Gastrocnemius medialis (tissue), 4 donors: ENCODE data around the gene TSPAN11. TPM values are rescaled to one million over a fixed set of nuclear protein-coding genes. Genes with fewer than 3 reads are reported as not detected.

Experiments
- ATAC-seq, 2 donors: fragments of 150-250 bp; one replicate each; pipeline ENCODE4 v1.9.1; 2016
- DNase-seq, 2 donors: peaks; one replicate each; pipeline ENCODE4 v3.0.0-alpha.2; 2019
- H3K27ac ChIP-seq, 4 donors: fragments of 200-600 bp; sonication (generic); 1 replicate in 1 of 4; 2 replicates in 3 of 4; pipeline ENCODE4 v1.5.1; 2016 to 2018; ENCODE audit warnings: mild to moderate bottlenecking in 2 of 4, moderate library complexity in 1 of 4
- H3K27me3 ChIP-seq, 3 donors: fragments of 200-600 bp; sonication (generic) in 2 of 3; 1 replicate in 1 of 3; 2 replicates in 2 of 3; pipeline versions ENCODE4 v1.5.1 to v1.6.0; 2016 to 2019; ENCODE audit warnings: mild to moderate bottlenecking in 1 of 3, moderate library complexity in 1 of 3
- H3K36me3 ChIP-seq, 2 donors: fragments of 200-600 bp; sonication (generic) in 1 of 2; one replicate each; pipeline ENCODE4 v1.5.1; 2017 to 2018
- H3K4me1 ChIP-seq, 2 donors: fragments of 200-600 bp; sonication (generic) in 1 of 2; one replicate each; pipeline ENCODE4 v1.5.1; 2016 to 2017; ENCODE audit warnings: mild to moderate bottlenecking in 2 of 2
- H3K4me3 ChIP-seq, 4 donors: fragments of 200-600 bp; sonication (generic) in 3 of 4; 1 replicate in 1 of 4; 2 replicates in 3 of 4; pipeline ENCODE4 v1.5.1; 2016 to 2019; ENCODE audit warnings: mild to moderate bottlenecking in 2 of 4
- H3K9me3 ChIP-seq, 3 donors: fragments of 200-600 bp; sonication (generic) in 2 of 3; 1 replicate in 1 of 3; 2 replicates in 2 of 3; pipeline ENCODE4 v1.5.1; 2016 to 2019
- CTCF ChIP-seq, 5 experiments: fragments of 450-650 bp in 3 of 5; fragments of 200-600 bp in 2 of 5; sonication (generic) in 2 of 5; IDR thresholded peaks in 4 of 5; conservative IDR thresholded peaks in 1 of 5; 1 replicate in 4 of 5; 2 replicates in 1 of 5; pipeline ENCODE4 v1.5.1; 2016 to 2019; ENCODE audit warnings: antibody characterized with exemption in 5 of 5, mild to moderate bottlenecking in 3 of 5, moderate library complexity in 3 of 5
- POLR2A ChIP-seq, 2 donors: fragments of 450-650 bp; IDR thresholded peaks; one replicate each; pipeline ENCODE4 v1.6.1; 2017; ENCODE audit warnings: antibody characterized with exemption in 2 of 2, mild to moderate bottlenecking in 2 of 2, moderate library complexity in 2 of 2
- in situ Hi-C, 4 donors: fragments of 200-750 bp; cut with MboI; loops; one replicate each; pipeline versions ENCODE4 v1.15.0 to v1.8.0; 2017; ENCODE audit warnings: low sequenced_read_pairs in 4 of 4
- intact Hi-C: fragments of 100-400 bp; cut with DNase I; formaldehyde crosslinking; loops from one replicate; pipeline ENCODE4 v1.15.1; 2023; ENCODE audit warnings: low total_unique reads
- total RNA-seq, 4 donors: library from RNA; depleted of rRNA; stranded (reverse); fragments of >200 nt; gene quantifications; one replicate each; pipeline versions ENCODE4 v1.1.0 to v1.2.3, GENCODE V29; 2016

Gene TSPAN11
- total RNA-seq, 4 donors from 2014 or later: 0.05 to 0.16 (median 0.07) TPM; not detected in 1

GRCh38 chr12:31003861-31004640 lies 77.5 kb downstream of the TSPAN11 start:
- in situ Hi-C loops: no loop called here
- Histone ChIP-seq H3K9me3 (no peaks in the 10 kb centered on the region), H3K4me3 (no peak overlapping the region), H3K36me3 (no peaks in the 10 kb centered on the region), H3K27me3 (no peaks in the 10 kb centered on the region), H3K4me1 (no peaks in the 10 kb centered on the region), H3K27ac (no peak overlapping the region)
- no peak for DNase-seq
- TF ChIP-seq POLR2A (IDR thresholded peaks at IDR 0.05) (no peak), CTCF (IDR thresholded peaks at IDR 0.05 in 4 of 5, conservative IDR thresholded peaks at IDR 0.05 in 1 of 5) (no peak)
- intact Hi-C loops: no loop called here
- no peak for ATAC-seq

GRCh38 chr12:31004666-31005065 lies 78.1 kb downstream of the TSPAN11 start:
- no peak for TF ChIP-seq CTCF (IDR thresholded peaks at IDR 0.05 in 4 of 5, conservative IDR thresholded peaks at IDR 0.05 in 1 of 5)
- TF ChIP-seq POLR2A (IDR thresholded peaks at IDR 0.05): no peak
- ATAC-seq (no peak), DNase-seq (no peak)
- H3K27ac ChIP-seq: no peak overlapping the region
- in situ Hi-C loops: no loop called here
- H3K27me3 ChIP-seq: no peaks in the 10 kb centered on the region
- H3K4me1 ChIP-seq: no peaks in the 10 kb centered on the region
- no peak overlapping the region for H3K4me3 ChIP-seq
- no peaks in the 10 kb centered on the region for H3K36me3 ChIP-seq
- intact Hi-C loops: no loop called here
- no peaks in the 10 kb centered on the region for H3K9me3 ChIP-seq

GRCh38 chr12:31005256-31005943 lies 78.9 kb downstream of the TSPAN11 start:
- Histone ChIP-seq H3K4me1 (no peaks in the 10 kb centered on the region), H3K4me3 (no peak overlapping the region), H3K9me3 (no peaks in the 10 kb centered on the region), H3K36me3 (no peaks in the 10 kb centered on the region), H3K27me3 (no peaks in the 10 kb centered on the region), H3K27ac (no peak overlapping the region)
- ATAC-seq: no peak
- intact Hi-C loops (no loop called here), in situ Hi-C loops (no loop called here)
- TF ChIP-seq POLR2A (IDR thresholded peaks at IDR 0.05) (no peak), CTCF (IDR thresholded peaks at IDR 0.05 in 4 of 5, conservative IDR thresholded peaks at IDR 0.05 in 1 of 5) (no peak)
- no peak for DNase-seq

- Histone ChIP-seq H3K36me3 (no peaks in the 10 kb centered on the region), H3K4me1 (no peaks in the 10 kb centered on the region), H3K27me3 (no peaks in the 10 kb centered on the region), H3K9me3 (no peaks in the 10 kb centered on the region), H3K4me3 (no peak overlapping the region), H3K27ac (no peak overlapping the region)
- ATAC-seq (peak; percentile 54 to 68), DNase-seq (no peak)
- TF ChIP-seq CTCF (IDR thresholded peaks at IDR 0.05 in 4 of 5, conservative IDR thresholded peaks at IDR 0.05 in 1 of 5) (no peak), POLR2A (IDR thresholded peaks at IDR 0.05) (no peak)
- in situ Hi-C loops (no loop called here), intact Hi-C loops (no loop called here)
Measured at GRCh38 chr12:31005944-31006361, 79.4 kb downstream of the TSPAN11 start.
